Measurements from ENCODE around the gene RNF207.

RNF207 gene

GRCh38 chr1:6269720-6270400, 63.9 kb downstream of the RNF207 start:
- DNase-seq (ENCODE audit: low read depth): no peak

DNA sequence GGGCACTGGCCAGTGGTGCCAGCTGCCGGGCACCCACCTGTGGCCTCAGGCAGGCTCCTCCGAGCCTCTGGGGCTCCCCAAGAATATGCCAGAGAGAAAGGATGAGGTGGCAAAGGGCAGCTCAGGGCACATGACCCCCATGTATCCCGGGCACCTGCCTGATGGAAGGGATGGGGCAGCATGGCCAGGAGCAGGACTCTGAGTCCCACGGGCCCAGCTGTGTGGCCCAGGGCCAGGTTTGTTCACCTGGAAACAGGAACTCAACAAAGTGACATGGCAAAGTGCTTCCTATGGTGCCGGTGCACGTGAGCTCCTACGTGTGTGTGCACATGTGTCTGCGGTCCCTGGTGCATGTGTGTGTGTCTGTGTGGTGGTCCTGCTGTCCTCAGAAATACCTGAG, 64.5 kb downstream of the RNF207 start:
- DNase-seq (ENCODE audit: low read depth): no peak
